GM21576 (cell line): Measurements from ENCODE around the gene SIGLEC15.

Experiments used
- ATAC-seq: cut with Tn5 transposase; IDR thresholded peaks from one replicate; pipeline ENCODE4 v1.9.1; 2021; ENCODE audit warnings: mild to moderate bottlenecking, moderate library complexity; ENCODE audit not compliant: unreplicated experiment

Gene SIGLEC15

DNA sequence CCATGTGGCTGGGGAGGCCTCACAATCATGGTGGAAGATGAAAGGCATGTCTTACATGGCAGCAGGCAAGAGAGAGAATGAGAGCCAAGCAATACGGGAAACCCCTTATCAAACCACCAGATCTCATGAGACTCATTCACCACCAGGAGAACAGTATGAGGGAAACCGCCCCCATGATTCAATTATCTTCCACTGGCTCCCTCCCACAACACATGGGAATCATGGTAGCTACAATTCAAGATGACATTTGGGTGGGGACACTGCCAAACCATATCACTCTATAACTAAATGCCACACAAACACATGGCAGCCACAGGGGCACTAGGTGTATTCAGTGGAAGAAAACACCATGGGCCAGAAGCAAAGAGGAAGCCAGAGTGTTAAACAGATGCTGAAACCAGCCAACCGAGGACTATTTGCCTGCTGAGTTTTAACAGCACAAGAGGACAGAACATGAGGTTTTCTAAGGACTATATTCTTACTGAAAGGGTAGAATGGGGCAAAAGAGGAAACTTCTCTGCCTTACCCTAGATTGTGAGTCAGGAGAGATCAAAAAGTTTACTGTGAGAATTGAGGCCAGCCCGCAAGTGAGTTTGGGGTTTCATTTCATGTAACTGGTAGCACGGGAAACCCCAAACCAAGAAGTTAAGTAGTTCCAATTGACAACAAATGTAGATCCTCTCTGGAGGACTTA, 49.2 kb downstream of the SIGLEC15 start:
- peak; percentile 91 for ATAC-seq

DNA sequence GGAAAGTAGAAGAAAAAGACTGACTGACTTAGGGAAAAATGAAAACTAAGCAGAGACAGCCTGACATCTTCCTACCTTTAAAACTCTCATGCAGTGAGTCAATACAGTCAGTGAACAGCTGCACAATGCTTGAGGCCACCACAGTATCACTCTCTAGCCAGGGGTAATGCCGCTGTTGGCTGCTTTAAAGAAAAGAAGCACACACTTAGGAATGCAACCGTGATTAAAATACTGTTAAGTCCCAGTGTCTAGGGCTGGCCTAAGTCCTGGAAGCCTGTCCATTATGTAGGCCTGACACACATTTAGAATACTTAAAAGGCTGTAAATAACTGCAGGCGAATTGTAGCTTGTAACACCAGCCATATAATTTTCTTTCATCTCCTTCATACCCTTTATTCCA, 50.7 kb downstream of the SIGLEC15 start:
- ATAC-seq, result no peak

DNA sequence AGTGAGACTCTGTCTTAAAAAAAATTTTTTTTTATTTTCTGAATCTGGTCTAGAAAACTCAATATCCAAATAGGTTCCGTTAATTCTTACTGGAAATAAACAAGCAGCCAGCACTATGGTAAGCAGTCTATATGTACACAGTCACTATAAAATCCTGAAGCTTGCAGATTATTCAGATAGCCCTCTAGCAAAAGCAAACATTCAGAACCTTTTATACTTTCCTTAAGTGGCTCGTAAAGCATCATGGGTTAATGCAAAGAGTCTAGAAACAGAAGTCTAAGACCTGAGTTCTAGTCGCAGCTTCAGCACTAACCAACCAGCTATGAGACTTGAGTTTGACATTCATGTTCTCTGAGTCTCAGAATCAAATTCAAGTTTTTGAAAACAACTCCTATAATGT, 51.9 kb downstream of the SIGLEC15 start:
- ATAC-seq, result no peak

DNA sequence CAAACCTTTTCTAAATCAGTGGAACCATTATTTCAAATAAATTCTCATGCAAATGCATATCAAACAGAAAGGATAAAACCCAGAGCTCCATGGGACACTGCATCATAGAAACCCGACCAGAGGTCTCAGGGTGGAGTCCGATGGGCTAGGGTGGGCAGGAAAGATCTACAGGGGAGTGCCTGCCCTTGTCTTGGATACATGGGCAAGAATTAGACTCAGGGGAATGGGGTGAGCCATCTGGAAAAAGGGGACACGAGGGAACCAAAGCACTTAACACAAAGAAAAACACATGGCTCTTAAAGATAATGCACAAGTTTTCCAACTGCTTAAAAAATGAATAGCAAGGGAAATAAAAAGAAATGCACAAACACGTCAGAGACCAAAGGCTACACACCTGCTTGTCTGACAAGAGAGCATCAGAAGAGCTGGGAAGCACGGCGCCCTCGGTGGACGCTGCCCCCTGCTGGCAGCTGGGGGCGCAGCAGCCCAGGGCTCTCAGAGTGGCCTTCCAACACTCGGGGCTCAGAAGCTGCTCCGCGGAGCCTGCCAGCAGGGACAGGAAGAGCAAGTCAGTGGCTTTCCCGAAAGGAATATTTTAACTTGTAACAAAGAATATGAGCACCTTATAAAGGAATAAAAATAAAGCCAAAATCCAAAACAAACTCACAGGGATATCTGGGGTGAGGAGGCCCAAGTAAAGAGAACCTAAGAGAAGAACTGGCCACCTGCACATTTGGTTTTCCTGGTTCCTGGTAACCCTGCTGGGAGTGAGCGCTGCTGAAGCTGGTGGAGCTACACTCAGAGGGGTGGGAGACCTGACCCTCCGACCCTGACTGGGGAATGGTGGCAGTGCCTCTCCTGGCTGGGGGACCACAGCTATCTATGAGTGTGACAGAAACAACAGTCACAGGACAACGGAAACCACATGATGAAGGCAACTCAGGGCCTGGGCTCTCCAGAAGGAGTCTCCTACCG, 54.5 kb downstream of the SIGLEC15 start:
- ATAC-seq, result peak; percentile 80

DNA sequence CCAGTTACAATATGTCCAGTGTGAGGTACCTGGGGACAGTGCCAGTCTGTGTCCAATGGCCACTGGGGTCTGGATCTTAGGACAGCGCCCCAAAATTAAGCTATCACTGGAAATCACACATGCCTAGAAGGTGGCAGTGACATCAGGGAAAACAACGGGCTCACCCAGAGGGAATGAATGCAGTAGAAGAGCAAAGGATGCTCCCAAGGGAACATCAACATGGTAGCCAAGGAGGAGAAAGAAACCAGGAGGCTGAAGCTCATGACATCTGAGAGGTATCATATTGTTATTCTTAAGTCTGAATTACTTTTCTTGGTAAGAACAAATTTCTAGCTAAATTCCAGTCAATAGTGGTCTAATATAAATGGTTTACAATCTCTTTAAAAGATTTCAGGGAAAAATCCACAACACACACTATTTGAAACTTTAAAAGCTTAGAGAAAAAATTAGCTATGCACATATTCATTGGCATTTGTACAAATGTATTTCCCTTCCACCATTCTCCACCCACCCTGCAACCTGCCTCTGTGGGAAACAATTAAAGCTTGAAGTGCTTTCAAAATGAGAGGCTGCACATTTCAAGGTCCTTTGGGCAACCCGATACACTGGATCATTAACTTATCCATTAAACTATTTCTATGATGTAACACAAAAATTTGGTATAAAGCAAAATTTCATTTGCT, 55.5 kb downstream of the SIGLEC15 start:
- no peak for ATAC-seq

DNA sequence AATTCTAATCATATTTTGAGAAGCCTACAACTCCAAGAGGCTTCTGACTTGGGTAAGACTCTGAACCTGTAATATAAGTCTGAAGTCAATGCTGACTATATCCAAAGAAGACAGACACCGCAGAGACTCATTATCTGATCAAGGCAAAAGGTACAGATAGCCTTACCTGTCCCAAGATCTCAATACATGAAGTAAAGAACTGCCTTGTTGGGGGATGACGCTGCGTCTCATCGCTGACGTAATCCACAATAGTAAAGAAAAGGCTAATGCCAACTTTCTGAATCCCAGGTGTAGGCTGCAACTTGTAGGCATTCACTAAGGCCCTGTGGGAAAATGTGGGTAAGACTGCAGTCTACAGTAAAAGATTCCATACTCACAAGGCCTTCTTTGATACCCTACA, 62.1 kb downstream of the SIGLEC15 start:
- ATAC-seq, result no peak

DNA sequence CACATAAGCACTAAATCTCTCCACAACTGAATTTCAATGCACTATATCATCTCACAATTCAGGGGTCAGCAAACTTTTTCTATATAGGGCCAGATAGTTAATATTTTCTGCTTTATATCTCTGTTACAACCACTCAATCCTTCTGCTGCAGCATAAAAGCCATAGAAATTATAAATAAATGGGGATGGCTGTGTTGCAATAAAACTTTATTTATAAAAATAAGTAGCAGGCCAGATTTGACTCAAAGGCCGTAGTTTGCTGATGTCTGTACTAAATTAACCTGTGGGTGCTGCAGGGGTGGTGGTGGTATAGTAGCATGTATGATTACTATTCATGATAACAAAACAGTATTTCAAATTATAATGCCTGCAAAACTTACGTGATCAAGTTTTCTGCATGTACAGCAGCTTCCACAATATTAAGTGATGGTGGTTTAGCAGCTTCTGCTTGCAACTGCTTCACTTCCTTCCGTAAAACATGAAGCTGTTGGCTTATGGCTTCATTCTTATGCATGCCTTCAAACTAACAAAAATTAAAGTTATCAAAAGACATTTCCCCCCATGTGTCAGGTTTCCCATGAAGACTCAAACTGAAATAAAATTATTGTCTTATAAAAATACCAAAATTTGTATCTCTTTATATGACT, 64.1 kb downstream of the SIGLEC15 start:
- no peak for ATAC-seq

DNA sequence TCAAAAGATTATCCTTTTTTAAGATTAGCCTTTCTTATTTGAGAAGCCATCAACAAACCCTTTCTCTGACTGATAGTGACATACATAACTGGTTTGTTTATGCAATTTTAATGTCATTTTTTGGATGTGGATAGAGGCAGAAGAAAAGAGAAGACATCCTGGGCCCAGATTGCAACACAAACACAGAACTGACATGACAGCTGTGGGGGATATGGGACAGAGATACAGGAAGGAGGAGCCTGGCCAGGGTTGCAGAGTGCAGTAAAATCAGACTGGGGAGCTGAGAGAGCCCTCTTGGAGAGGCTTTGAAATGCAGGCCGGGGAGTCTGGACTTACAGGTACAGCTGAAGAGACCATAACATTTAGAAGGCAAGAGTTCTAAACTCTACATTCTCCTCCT, 65.1 kb downstream of the SIGLEC15 start:
- no peak for ATAC-seq

DNA sequence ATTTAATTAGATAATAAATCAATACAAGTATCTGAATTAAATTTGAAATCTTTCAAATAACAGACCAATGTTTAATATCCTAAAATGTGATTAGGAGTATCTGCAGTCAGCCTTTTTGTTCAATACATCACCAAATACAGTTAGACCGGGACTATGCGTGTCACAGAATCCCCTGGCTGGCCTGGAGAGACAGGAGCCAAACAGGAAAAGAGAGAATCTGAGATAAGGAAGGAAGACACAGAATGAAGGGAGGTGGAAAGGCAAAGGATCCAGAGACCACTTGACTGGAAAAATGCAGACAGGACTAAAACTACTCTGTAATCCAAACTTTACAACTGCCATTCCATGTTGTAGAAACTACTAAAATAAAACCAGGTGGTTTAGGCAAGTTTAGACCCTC, 66.3 kb downstream of the SIGLEC15 start:
- no peak for ATAC-seq
